ENCODE results near the gene FBXO44.

- TF ChIP-seq ZBTB7A (IDR thresholded peaks at IDR 0.05; ENCODE audit: low read depth) (no peak), REST (IDR thresholded peaks at IDR 0.05; ENCODE audit: low read depth) (no peak), TAF1 (IDR thresholded peaks at IDR 0.05; ENCODE audit: low read depth) (no peak), CREB1 (IDR thresholded peaks at IDR 0.05; ENCODE audit: low read depth) (no peak), NFIC (IDR thresholded peaks at IDR 0.05) (no peak), EP300 (IDR thresholded peaks at IDR 0.05; ENCODE audit: borderline replicate concordance) (no peak), EGR1 (IDR thresholded peaks at IDR 0.05) (no peak), RAD21 (IDR thresholded peaks at IDR 0.05; ENCODE audit: low read depth) (no peak), TEAD4 (IDR thresholded peaks at IDR 0.05) (no peak), TCF12 (IDR thresholded peaks at IDR 0.05; ENCODE audit: low read depth) (no peak), YY1 (IDR thresholded peaks at IDR 0.05; ENCODE audit: low read depth) (no peak)
Measured at GRCh38 chr1:11695861-11696260, 41.2 kb downstream of the FBXO44 start.
